Stimulated activated naive B cell treated with anti-CD40 and anti-IgM and Interleukin-4, amounts not matched to agents 10 μg/mL and 1 μg/mL and 100 μg/mL, for 72 hours (primary cell): ENCODE results near the gene ZNF609.
A peak's percentile ranks its signal among the peaks of the same experiment; 100 is the strongest.

Experiments used
- ATAC-seq, 2 donors: fragments of 150-1000 bp; cut with Tn5 transposase; replicated peaks; 2 replicates each; pipeline ENCODE4 v1.10.0; 2021; ENCODE audit warnings: moderate library complexity in 1 of 2
- DNase-seq: peaks from one replicate; pipeline ENCODE4 v3.0.0; 2021
- H3K27ac Mint-ChIP-seq: one replicate; pipeline ENCODE4 v1.8.0; 2022; ENCODE audit warnings: mild to moderate bottlenecking, mixed read lengths
- H3K27me3 Mint-ChIP-seq, 2 donors: one replicate each; pipeline ENCODE4 v1.8.0; 2022; ENCODE audit warnings: mixed read lengths in 2 of 2
- H3K36me3 Mint-ChIP-seq, 2 donors: one replicate each; pipeline ENCODE4 v1.8.0; 2022; ENCODE audit warnings: mixed read lengths in 2 of 2, mild to moderate bottlenecking in 1 of 2
- H3K4me1 Mint-ChIP-seq, 2 donors: one replicate each; pipeline ENCODE4 v1.8.0; 2022; ENCODE audit warnings: mixed read lengths in 2 of 2, mild to moderate bottlenecking in 1 of 2
- H3K4me3 Mint-ChIP-seq, 2 donors: one replicate each; pipeline ENCODE4 v1.8.0; 2022; ENCODE audit warnings: mild to moderate bottlenecking in 2 of 2, mixed read lengths in 2 of 2, moderate library complexity in 1 of 2
- H3K9me3 Mint-ChIP-seq, 2 donors: one replicate each; pipeline ENCODE4 v1.8.0; 2022; ENCODE audit warnings: mixed read lengths in 2 of 2, mild to moderate bottlenecking in 1 of 2

ZNF609 gene

GRCh38 chr15:64460206-64460723 lies at the start of gene ZNF609:
ZNF609 (plus strand) TSS chr15:64460578; CDS start chr15:64499420, 38,842 bp downstream.
- peaks cover 42 to 63% of the 10 kb centered on the region in 2 donors for H3K4me1 Mint-ChIP-seq

GRCh38 chr15:64412216-64412615 lies 48.2 kb upstream of the ZNF609 start:
- DNase-seq (no peak), ATAC-seq (no peak)
- no peak overlapping the region for H3K27ac Mint-ChIP-seq
- no peaks in the 10 kb centered on the region for H3K4me1 Mint-ChIP-seq
- H3K36me3 Mint-ChIP-seq, result peaks cover 37 to 55% of the 10 kb centered on the region in 2 donors
- H3K27me3 Mint-ChIP-seq, result no peaks in the 10 kb centered on the region
- no peaks in the 10 kb centered on the region for H3K9me3 Mint-ChIP-seq
- H3K4me3 Mint-ChIP-seq, result no peak overlapping the region

More at GRCh38 chr15:64460206-64460723, at the start of gene ZNF609:
- Mint-ChIP-seq H3K36me3 (peaks cover 1 to 15% of the 10 kb centered on the region in 2 donors), H3K27me3 (no peaks in the 10 kb centered on the region), H3K9me3 (no peaks in the 10 kb centered on the region), H3K27ac (peak within 1 kb of the TSS; percentile 94), H3K4me3 (peak within 1 kb of the TSS; percentile 93 to 94)
- ATAC-seq (peak; percentile 64 to 68), DNase-seq (peak; percentile 83)

GRCh38 chr15:64422697-64423096 lies 37.7 kb upstream of the ZNF609 start:
- no peak for ATAC-seq
- Mint-ChIP-seq H3K27ac (no peak overlapping the region), H3K27me3 (no peaks in the 10 kb centered on the region), H3K4me1 (peaks cover 7 to 20% of the 10 kb centered on the region in 2 donors), H3K36me3 (peaks cover 43 to 46% of the 10 kb centered on the region in 2 donors), H3K4me3 (no peak overlapping the region), H3K9me3 (no peaks in the 10 kb centered on the region)
- no peak for DNase-seq

- DNase-seq (no peak), ATAC-seq (peak; percentile 65)
- H3K9me3 Mint-ChIP-seq, result no peaks in the 10 kb centered on the region
- H3K36me3 Mint-ChIP-seq, result peaks cover 40 to 42% of the 10 kb centered on the region in 2 donors
- H3K27me3 Mint-ChIP-seq, result no peaks in the 10 kb centered on the region
- H3K4me3 Mint-ChIP-seq, result no peak overlapping the region
- peaks cover 7 to 20% of the 10 kb centered on the region in 2 donors for H3K4me1 Mint-ChIP-seq
- H3K27ac Mint-ChIP-seq, result peak overlapping the region; percentile 11
These were observed 36.4 kb upstream of the ZNF609 start for GRCh38 chr15:64423970-64424369.

GRCh38 chr15:64425221-64425620 lies 35.2 kb upstream of the ZNF609 start:
- Mint-ChIP-seq H3K36me3 (peaks cover 45 to 47% of the 10 kb centered on the region in 2 donors), H3K4me1 (peaks cover 12 to 28% of the 10 kb centered on the region in 2 donors), H3K9me3 (no peaks in the 10 kb centered on the region), H3K4me3 (no peak overlapping the region), H3K27me3 (no peaks in the 10 kb centered on the region), H3K27ac (no peak overlapping the region)
- DNase-seq (no peak), ATAC-seq (no peak)

- ATAC-seq (no peak), DNase-seq (no peak)
- Mint-ChIP-seq H3K4me3 (no peak overlapping the region), H3K27ac (no peak overlapping the region), H3K9me3 (no peaks in the 10 kb centered on the region), H3K27me3 (no peaks in the 10 kb centered on the region), H3K36me3 (peaks cover 42 to 47% of the 10 kb centered on the region in 2 donors), H3K4me1 (peaks cover 12 to 28% of the 10 kb centered on the region in 2 donors)
These were observed 33.4 kb upstream of the ZNF609 start for GRCh38 chr15:64426845-64427465.

- Mint-ChIP-seq H3K9me3 (no peaks in the 10 kb centered on the region), H3K4me3 (no peak overlapping the region), H3K27me3 (no peaks in the 10 kb centered on the region), H3K27ac (peak overlapping the region; percentile 59), H3K36me3 (peaks cover 31 to 38% of the 10 kb centered on the region in 2 donors), H3K4me1 (peaks cover 5 to 8% of the 10 kb centered on the region in 2 donors)
- peak; percentile 71 to 77 for ATAC-seq
- no peak for DNase-seq
These were observed 30.9 kb upstream of the ZNF609 start for GRCh38 chr15:64429448-64429847.

- no peak for DNase-seq
- H3K4me3 Mint-ChIP-seq, result no peak overlapping the region
These were observed 30.2 kb upstream of the ZNF609 start for GRCh38 chr15:64430000-64430735.

GRCh38 chr15:64437982-64438381 lies 22.4 kb upstream of the ZNF609 start:
- ATAC-seq, result peak in 1 of 2 donors; percentile 53
- Mint-ChIP-seq H3K27me3 (no peaks in the 10 kb centered on the region), H3K27ac (no peak overlapping the region), H3K36me3 (peaks cover 28 to 43% of the 10 kb centered on the region in 2 donors), H3K4me1 (peaks cover 13 to 26% of the 10 kb centered on the region in 2 donors), H3K9me3 (no peaks in the 10 kb centered on the region), H3K4me3 (peak overlapping the region in 1 of 2 donors; percentile 0)
- no peak for DNase-seq

More at GRCh38 chr15:64430000-64430735, 30.2 kb upstream of the ZNF609 start:
- peak overlapping the region; percentile 59 for H3K27ac Mint-ChIP-seq
- peaks cover 29 to 35% of the 10 kb centered on the region in 2 donors for H3K36me3 Mint-ChIP-seq
- no peaks in the 10 kb centered on the region for H3K9me3 Mint-ChIP-seq
- H3K27me3 Mint-ChIP-seq, result no peaks in the 10 kb centered on the region
- peaks cover 5 to 8% of the 10 kb centered on the region in 2 donors for H3K4me1 Mint-ChIP-seq
- peak in 1 of 2 donors; percentile 19 for ATAC-seq

- no peaks in the 10 kb centered on the region for H3K27me3 Mint-ChIP-seq
- no peak overlapping the region for H3K4me3 Mint-ChIP-seq
- no peaks in the 10 kb centered on the region for H3K9me3 Mint-ChIP-seq
- H3K27ac Mint-ChIP-seq, result no peak overlapping the region
- ATAC-seq, result no peak
- peaks cover 16 to 35% of the 10 kb centered on the region in 2 donors for H3K4me1 Mint-ChIP-seq
- peaks cover 27 to 37% of the 10 kb centered on the region in 2 donors for H3K36me3 Mint-ChIP-seq
- DNase-seq, result no peak
These were observed 21.5 kb upstream of the ZNF609 start for GRCh38 chr15:64438653-64439447.

GRCh38 chr15:64441852-64442251 lies 18.5 kb upstream of the ZNF609 start:
- Mint-ChIP-seq H3K9me3 (no peaks in the 10 kb centered on the region), H3K27me3 (no peaks in the 10 kb centered on the region), H3K36me3 (peaks cover 18 to 21% of the 10 kb centered on the region in 2 donors), H3K4me1 (peaks cover 20 to 51% of the 10 kb centered on the region in 2 donors), H3K4me3 (no peak overlapping the region), H3K27ac (peak overlapping the region; percentile 11)
- ATAC-seq (no peak), DNase-seq (no peak)

- ATAC-seq (no peak), DNase-seq (no peak)
- Mint-ChIP-seq H3K27ac (peak overlapping the region; percentile 38), H3K4me3 (peak overlapping the region in 1 of 2 donors; percentile 43), H3K9me3 (no peaks in the 10 kb centered on the region), H3K4me1 (peaks cover 20 to 56% of the 10 kb centered on the region in 2 donors), H3K27me3 (no peaks in the 10 kb centered on the region), H3K36me3 (peaks cover 22 to 23% of the 10 kb centered on the region in 2 donors)
These were observed 17.4 kb upstream of the ZNF609 start for GRCh38 chr15:64443016-64443415.

- Mint-ChIP-seq H3K36me3 (peaks cover 24 to 29% of the 10 kb centered on the region in 2 donors), H3K4me1 (peaks cover 21 to 57% of the 10 kb centered on the region in 2 donors), H3K27me3 (no peaks in the 10 kb centered on the region), H3K9me3 (no peaks in the 10 kb centered on the region), H3K4me3 (peak overlapping the region; percentile 46 to 59), H3K27ac (peak overlapping the region; percentile 89)
- ATAC-seq (peak; percentile 86 to 90), DNase-seq (no peak)
These were observed 16.4 kb upstream of the ZNF609 start for GRCh38 chr15:64443747-64444621.
